GM23338 (cell line): ENCODE results near the gene TOR3A. TPM values are rescaled to one million over a fixed set of nuclear protein-coding genes. Genes with fewer than 3 reads are reported as not detected.

Source experiments
- ATAC-seq: fragments of 200-7000 bp; cut with Tn5 transposase; 3 replicates; pipeline ENCODE4 v1.9.1; 2020
- DNase-seq: peaks from one replicate; pipeline ENCODE4 v3.0.0-alpha.2; 2015; ENCODE audit warnings: low spot score
- H2AFZ ChIP-seq: fragments of 200-600 bp; sonication (generic); 2 replicates; pipeline ENCODE4 v1.8.0; 2016; ENCODE audit warnings: antibody characterized with exemption, mild to moderate bottlenecking, moderate library complexity
- H3F3A ChIP-seq: fragments of 200-600 bp; sonication (generic); replicated peaks from 2 replicates; pipeline ENCODE4 v1.8.0; 2017; ENCODE audit warnings: antibody characterized with exemption, mixed run types, low read depth
- H3K27ac ChIP-seq: fragments of 200-600 bp; sonication (generic); 2 replicates; pipeline ENCODE4 v1.6.1; 2016; ENCODE audit warnings: low read depth
- H3K27me3 ChIP-seq: fragments of 200-600 bp; sonication (generic); 2 replicates; pipeline ENCODE4 v1.8.0; 2016; ENCODE audit warnings: mild to moderate bottlenecking, mixed run types, moderate library complexity; ENCODE audit not compliant: insufficient read depth
- H3K36me3 ChIP-seq: fragments of 200-600 bp; sonication (generic); 2 replicates; pipeline ENCODE4 v1.8.0; 2016; ENCODE audit warnings: mild to moderate bottlenecking; ENCODE audit not compliant: insufficient read depth
- H3K4me1 ChIP-seq: fragments of 200-600 bp; sonication (generic); 2 replicates; pipeline ENCODE4 v1.8.0; 2016; ENCODE audit warnings: mild to moderate bottlenecking, moderate library complexity; ENCODE audit not compliant: insufficient read depth
- H3K4me2 ChIP-seq: fragments of 200-600 bp; sonication (generic); 2 replicates; pipeline ENCODE4 v1.7.1; 2017; ENCODE audit warnings: mixed run types
- H3K4me3 ChIP-seq: fragments of 200-600 bp; sonication (generic); 2 replicates; pipeline ENCODE4 v1.6.1; 2016; ENCODE audit warnings: mixed run types
- H3K79me2 ChIP-seq: fragments of 200-600 bp; sonication (generic); replicated peaks from 2 replicates; pipeline ENCODE4 v1.8.0; 2017; ENCODE audit warnings: mild to moderate bottlenecking; ENCODE audit not compliant: insufficient read depth
- H3K9me2 ChIP-seq: fragments of 200-600 bp; sonication (generic); 2 replicates; pipeline ENCODE4 v1.8.0; 2017; ENCODE audit not compliant: insufficient read depth
- H4K20me1 ChIP-seq: fragments of 200-600 bp; sonication (generic); replicated peaks from 2 replicates; pipeline ENCODE4 v1.8.0; 2017; ENCODE audit warnings: mild to moderate bottlenecking; ENCODE audit not compliant: insufficient read depth
- H3K27ac Mint-ChIP-seq: 2 replicates; pipeline ENCODE4 v1.8.0; 2020; ENCODE audit warnings: inconsistent platforms, mild to moderate bottlenecking, moderate library complexity, mixed read lengths
- H3K27me3 Mint-ChIP-seq: 3 replicates; pipeline ENCODE4 v1.8.0; 2022; ENCODE audit warnings: low read depth, mild to moderate bottlenecking, moderate library complexity, mixed read lengths, inconsistent platforms; ENCODE audit not compliant: insufficient read depth, poor library complexity
- H3K36me3 Mint-ChIP-seq: 3 replicates; pipeline ENCODE4 v1.8.0; 2021; ENCODE audit warnings: low read depth, mild to moderate bottlenecking, inconsistent platforms, moderate library complexity, mixed read lengths
- H3K4me1 Mint-ChIP-seq: 3 replicates; pipeline ENCODE4 v1.8.0; 2020; ENCODE audit warnings: mild to moderate bottlenecking, inconsistent platforms, mixed read lengths
- H3K4me3 Mint-ChIP-seq: 3 replicates; pipeline ENCODE4 v1.8.0; 2021; ENCODE audit warnings: moderate library complexity, mild to moderate bottlenecking, inconsistent platforms, mixed read lengths
- H3K9me3 Mint-ChIP-seq: 3 replicates; pipeline ENCODE4 v1.8.0; 2020; ENCODE audit warnings: moderate library complexity, mild to moderate bottlenecking, inconsistent platforms, mixed read lengths
- CREB1 ChIP-seq: fragments of 250-450 bp; sonication (Bioruptor Pico); IDR thresholded peaks from 2 replicates; pipeline ENCODE4 v1.5.0; 2020; ENCODE audit warnings: low read depth, mild to moderate bottlenecking, moderate library complexity
- ETS1 ChIP-seq: IDR thresholded peaks from 2 replicates; pipeline ENCODE4 v1.6.1; 2016; ENCODE audit warnings: antibody characterized with exemption
- EZH2phosphoT487 ChIP-seq: fragments of 200-600 bp; sonication (generic); IDR thresholded peaks from one replicate; pipeline ENCODE4 v1.8.1; 2018; ENCODE audit warnings: antibody characterized with exemption; ENCODE audit not compliant: unreplicated experiment
- JUNB ChIP-seq: IDR thresholded peaks from one replicate; pipeline ENCODE4 v1.6.1; 2016; ENCODE audit warnings: antibody characterized with exemption; ENCODE audit not compliant: unreplicated experiment
- POLR2AphosphoS5 ChIP-seq: IDR thresholded peaks from 2 replicates; pipeline ENCODE4 v1.6.1; 2016; ENCODE audit warnings: antibody characterized with exemption, low read depth
- STAT1 ChIP-seq: IDR thresholded peaks from one replicate; pipeline ENCODE4 v1.6.1; 2016; ENCODE audit warnings: antibody characterized with exemption; ENCODE audit not compliant: unreplicated experiment
- ZNF114 ChIP-seq: fragments of 250-450 bp; sonication (Bioruptor Pico); IDR thresholded peaks from 2 replicates; pipeline ENCODE4 v1.5.0; 2020; ENCODE audit warnings: mild to moderate bottlenecking, moderate library complexity
- ZNF331 ChIP-seq: fragments of 250-450 bp; sonication (Bioruptor Pico); IDR thresholded peaks from 2 replicates; pipeline ENCODE4 v1.5.0; 2020; ENCODE audit warnings: low read depth, mild to moderate bottlenecking, moderate library complexity
- ZNF462 ChIP-seq: fragments of 250-450 bp; sonication (Bioruptor Pico); IDR thresholded peaks from 2 replicates; pipeline ENCODE4 v1.5.0; 2020; ENCODE audit warnings: mild to moderate bottlenecking, moderate library complexity
- polyA plus RNA-seq: library from polyadenylated mRNA; unstranded; fragments of >200 nt; fragmentation: Nextera tagmentation; extraction: Ambion mirVana; gene quantifications from 2 replicates; pipeline ENCODE4 v1.2.1, GENCODE V29; 2016
- total RNA-seq: library from RNA; depleted of rRNA; stranded (reverse); fragments of >200 nt; shearing (Covaris generic); gene quantifications from 2 replicates; pipeline ENCODE4 v1.2.3, GENCODE V29; 2014

Gene TOR3A
- total and polyA plus RNA-seq, 2 experiments from 2014 or later = 11.2 to 57.6 TPM

GRCh38 chr1:179066471-179066870 is 15.4 kb upstream of the TOR3A start:
- Histone ChIP-seq H4K20me1 (no peaks in the 10 kb centered on the region), H3K36me3 (0 out of 2 replicates have a peak, but pooled peaks cover 13% of the 10 kb centered on the region), H3K9me2 (no peaks in the 10 kb centered on the region), H2AFZ (no peak overlapping the region), H3F3A (no peaks in the 10 kb centered on the region), H3K4me2 (no peak overlapping the region), H3K27ac (no peak overlapping the region), H3K4me1 (no peaks in the 10 kb centered on the region), H3K4me3 (no peak overlapping the region), H3K27me3 (no peaks in the 10 kb centered on the region), H3K79me2 (no peaks in the 10 kb centered on the region)
- no peaks in the 10 kb centered on the region for H3K27me3 Mint-ChIP-seq
- ATAC-seq = no peak
- DNase-seq = no peak
- TF ChIP-seq CREB1 (CRISPR knock-in tag) (no peak), STAT1 (no peak), ZNF114 (no peak), POLR2AphosphoS5 (no peak), ZNF462 (CRISPR knock-in tag) (no peak), JUNB (no peak), EZH2phosphoT487 (no peak), ETS1 (no peak), ZNF331 (CRISPR knock-in tag) (no peak)
- no peak overlapping the region for H3K27ac Mint-ChIP-seq
- no peaks in the 10 kb centered on the region for H3K9me3 Mint-ChIP-seq
- no peaks in the 10 kb centered on the region for H3K4me1 Mint-ChIP-seq
- peaks cover 15% of the 10 kb centered on the region; the same call in 2 of the 3 replicates for H3K36me3 Mint-ChIP-seq
- H3K4me3 Mint-ChIP-seq = no peak overlapping the region
